ENCODE measurements around the gene GNL1. TPM values are rescaled to one million over a fixed set of nuclear protein-coding genes. Genes with fewer than 3 reads are reported as not detected.

The GNL1 gene
- total and polyA plus RNA-seq, 9 of the 15 experiments (the other 6 are each of a cell fraction or from before 2014, with no cell fraction given): 0.73 to 112 (median 58.0) TPM

- peak; percentile 94 to 96 for TF ChIP-seq E2F6 (IDR thresholded peaks at IDR 0.05; ENCODE audit: borderline replicate concordance in 1 of 2, extremely low read depth in 1 of 2, insufficient read depth in 1 of 2, insufficient read length in 1 of 2, low read depth in 1 of 2, low read length in 1 of 2, poor library complexity in 1 of 2, severe bottlenecking in 1 of 2)
- TF ChIP-seq XRCC3 (IDR thresholded peaks at IDR 0.05): no peak
- no peak for TF ChIP-seq GMEB1 (CRISPR knock-in tag; IDR thresholded peaks at IDR 0.05)
- no peak for TF ChIP-seq GTF3C2 (IDR thresholded peaks at IDR 0.05; ENCODE audit: borderline replicate concordance, extremely low read depth, insufficient read length)
- no peak for TF ChIP-seq ZNF280B (CRISPR knock-in tag; IDR thresholded peaks at IDR 0.05)
- no peak for TF ChIP-seq TCFL5 (CRISPR knock-in tag; conservative IDR thresholded peaks at IDR 0.05)
- no peak for TF ChIP-seq XRCC4 (IDR thresholded peaks at IDR 0.05; ENCODE audit: extremely low read depth, insufficient read depth, insufficient read length)
- TF ChIP-seq KDM4B (IDR thresholded peaks at IDR 0.05; ENCODE audit: borderline replicate concordance in 2 of 2, low read depth in 1 of 2): peak in 1 of 2 experiments; percentile 97; a peak in 3 of 4 replicates
- no peak for TF ChIP-seq PATZ1 (CRISPR knock-in tag; IDR thresholded peaks at IDR 0.05; ENCODE audit: borderline replicate concordance)
- peak; percentile 20 to 34; a peak in 1 of 4 replicates for TF ChIP-seq MLX (CRISPR knock-in tag; conservative IDR thresholded peaks at IDR 0.05)
- peak; percentile 94 for TF ChIP-seq CREB1 (IDR thresholded peaks at IDR 0.05)
- TF ChIP-seq CREB1 (CRISPR knock-in tag; IDR thresholded peaks at IDR 0.05): peak; percentile 90
Measured at GRCh38 chr6:30556906-30557682, 805 bp upstream of the GNL1 start, which contains the start of gene PRR3 (continued).

Measured in K562 (cell line).